K562 (cell line): Measurements from ENCODE around the gene TSPAN18. TPM values are rescaled to one million over a fixed set of nuclear protein-coding genes. Genes with fewer than 3 reads are reported as not detected.

Source experiments
- ATAC-seq: fragments of 200-7000 bp; cut with Tn5 transposase; 3 replicates; pipeline ENCODE4 v1.9.1; 2020; ENCODE audit warnings: moderate library complexity
- BruUV-seq: library from RNA; stranded (reverse); fragments of 400-500 nt; replicated peaks from 2 replicates; lab custom pipeline; 2021; lab: Mats Ljungman, UMichigan
- CTCF ChIA-PET: fragments of 300-600 bp; formaldehyde crosslinking; extraction: SDS; loops from one replicate; lab custom pipeline; 2021; ENCODE audit warnings: low intra/inter-chr PET ratio; lab: Yijun Ruan, JAX
- POLR2A ChIA-PET: fragments of 300-600, 350-650 bp; sonication (Branson Sonifier 250); formaldehyde crosslinking; extraction: SDS; loops from one replicate; lab custom pipeline; 2021; ENCODE audit warnings: antibody characterized with exemption, inconsistent platforms; lab: Yijun Ruan, JAX
- DNase-seq, 4 experiments: peaks; one replicate each; pipeline versions ENCODE4 v3.0.0 to v3.0.0-alpha.2; 2011 to 2018; ENCODE audit warnings: low spot score in 3 of 4, mixed read lengths in 3 of 4; ENCODE audit errors: extremely low read depth in 1 of 4
- FAIRE-seq: peaks from 2 replicates; lab custom pipeline; 2011; peaks lifted over from hg19 to GRCh38; lab: Jason Lieb, UNC
- H2AFZ ChIP-seq: 2 replicates; pipeline ENCODE4 v1.6.0; 2011; ENCODE audit warnings: low read depth, low read length, control low read depth, inconsistent platforms
- H3K27ac ChIP-seq: fragments of 200-600 bp; 3 replicates; pipeline ENCODE4 v1.8.0; 2011; ENCODE audit warnings: low read depth, mild to moderate bottlenecking, control low read depth, inconsistent platforms, low read length, moderate library complexity, mixed read lengths; ENCODE audit errors: extremely low read depth
- H3K27me3 ChIP-seq, 2 experiments: fragments of 300-600 bp in 1 of 2; 2 replicates in 1 of 2; 3 replicates in 1 of 2; pipeline versions ENCODE4 v1.6.0 to v1.8.0; 2011; ENCODE audit warnings: inconsistent platforms in 2 of 2, low read length in 2 of 2, mild to moderate bottlenecking in 1 of 2, mixed read lengths in 1 of 2, moderate library complexity in 1 of 2; ENCODE audit not compliant: control insufficient read depth in 2 of 2, insufficient read depth in 2 of 2
- H3K36me3 ChIP-seq: fragments of 300-600 bp; 3 replicates; pipeline ENCODE4 v1.8.0; 2011; ENCODE audit warnings: mild to moderate bottlenecking, low read length, inconsistent platforms; ENCODE audit not compliant: control insufficient read depth, insufficient read depth
- H3K4me1 ChIP-seq, 2 experiments: fragments of 200-600 bp in 1 of 2; replicated peaks in 1 of 2; 2 replicates in 1 of 2; 3 replicates in 1 of 2; pipeline versions ENCODE4 v1.5.1 to v1.8.0; 2011; ENCODE audit warnings: inconsistent platforms in 2 of 2, low read length in 2 of 2, mild to moderate bottlenecking in 1 of 2, mixed read lengths in 1 of 2, moderate library complexity in 1 of 2; ENCODE audit not compliant: control insufficient read depth in 2 of 2, insufficient read depth in 2 of 2
- H3K4me2 ChIP-seq: 2 replicates; pipeline ENCODE4 v1.6.1; 2011; ENCODE audit warnings: low read length, control low read depth, inconsistent platforms, mixed read lengths; ENCODE audit not compliant: insufficient read depth
- H3K4me3 ChIP-seq: fragments of 200-600 bp; sonication (generic), shearing (Covaris generic); 2 replicates; pipeline ENCODE4 v1.5.1; 2016; ENCODE audit warnings: control low read depth, inconsistent platforms
- H3K79me2 ChIP-seq: fragments of 200-600 bp; 3 replicates; pipeline ENCODE4 v1.8.0; 2011; ENCODE audit warnings: low read length, inconsistent platforms; ENCODE audit not compliant: control insufficient read depth, insufficient read depth
- H3K9ac ChIP-seq, 2 experiments: 2 replicates each; pipeline versions ENCODE4 v1.6.0 to v1.6.1; 2011; ENCODE audit warnings: low read depth in 2 of 2, low read length in 2 of 2, control low read depth in 1 of 2, inconsistent platforms in 1 of 2, mild to moderate bottlenecking in 1 of 2, mixed read lengths in 1 of 2; ENCODE audit not compliant: insufficient read depth in 1 of 2
- H3K9me1 ChIP-seq: one replicate; pipeline ENCODE4 v1.6.0; 2011; ENCODE audit warnings: inconsistent platforms, mild to moderate bottlenecking, low read length, moderate library complexity; ENCODE audit not compliant: control insufficient read depth, insufficient read depth
- H3K9me3 ChIP-seq: replicated peaks from 2 replicates; pipeline ENCODE4 v1.5.1; 2011; ENCODE audit warnings: low read depth, low read length, inconsistent platforms; ENCODE audit not compliant: control insufficient read depth, insufficient read depth
- H4K20me1 ChIP-seq: replicated peaks from 2 replicates; pipeline ENCODE4 v1.6.1; 2011; ENCODE audit warnings: low read length, inconsistent platforms, mixed read lengths; ENCODE audit not compliant: control insufficient read depth, insufficient read depth
- ATF6 ChIP-seq: sonication (generic); formaldehyde crosslinking; IDR thresholded peaks from 2 replicates; pipeline ENCODE4 v1.4.0; 2020; ENCODE audit warnings: mild to moderate bottlenecking, missing genetic modification reagents
- ILF3 ChIP-seq: fragments of 450-650 bp; IDR thresholded peaks from 2 replicates; pipeline ENCODE4 v1.6.1; 2018; ENCODE audit warnings: antibody characterized with exemption, mild to moderate bottlenecking, moderate library complexity, borderline replicate concordance
- KLF1 ChIP-seq: fragments of 450-650 bp; IDR thresholded peaks from 2 replicates; pipeline ENCODE4 v1.6.1; 2016; ENCODE audit warnings: missing genetic modification characterization, missing compliant biosample characterization
- MXD1 ChIP-seq: fragments of 250-450 bp; sonication (Bioruptor Pico); IDR thresholded peaks from 2 replicates; pipeline ENCODE4 v1.8.0; 2021; ENCODE audit warnings: borderline replicate concordance, mild to moderate bottlenecking, moderate library complexity; ENCODE audit not compliant: poor library complexity, severe bottlenecking
- PKNOX1 ChIP-seq: fragments of 450-650 bp; IDR thresholded peaks from 2 replicates; pipeline ENCODE4 v1.6.1; 2016
- RFX7 ChIP-seq: fragments of 250-450 bp; sonication (Bioruptor Pico); IDR thresholded peaks from 2 replicates; pipeline ENCODE4 v1.5.1; 2021; ENCODE audit warnings: mild to moderate bottlenecking
- TEAD1 ChIP-seq, 2 experiments: fragments of 450-650 bp in 1 of 2; sonication (generic) in 1 of 2; formaldehyde crosslinking; IDR thresholded peaks; 2 replicates each; pipeline versions ENCODE4 v1.4.0 to v1.8.0; 2020 to 2022; ENCODE audit warnings: mild to moderate bottlenecking in 2 of 2, missing genetic modification reagents in 1 of 2
- ZBTB5 ChIP-seq: fragments of 450-650 bp; IDR thresholded peaks from 2 replicates; pipeline ENCODE4 v1.6.1; 2017; ENCODE audit warnings: antibody characterized with exemption
- ZNF239 ChIP-seq: fragments of 250-450 bp; sonication (Bioruptor Pico); IDR thresholded peaks from 2 replicates; pipeline ENCODE4 v1.4.0; 2020; ENCODE audit warnings: mild to moderate bottlenecking
- ZSCAN32 ChIP-seq: fragments of 450-650 bp; formaldehyde crosslinking; IDR thresholded peaks from 2 replicates; pipeline ENCODE4 v1.4.0; 2020; ENCODE audit warnings: mild to moderate bottlenecking, moderate library complexity
- WGBS: fragments of 100-300 bp; shearing (Covaris generic); methylation state at CpG from one replicate; pipeline ENCODE4 v1.1.6; 2016; ENCODE audit warnings: low coverage, mixed read lengths; ENCODE audit not compliant: insufficient coverage; ENCODE audit errors: missing lambda C conversion rate; 5-methylcytosine and 5-hydroxymethylcytosine counted together
- in situ Hi-C: fragments of 300-500 bp; cut with MboI; formaldehyde crosslinking; loops from 4 replicates; pipeline ENCODE4 v1.15.0; 2018; ENCODE audit warnings: inconsistent platforms, mixed read lengths
- intact Hi-C: fragments of 100-400 bp; cut with micrococcal nuclease; formaldehyde crosslinking; loops from 2 replicates; pipeline ENCODE4 v1.14.2; 2022
- polyA plus RNA-seq, 8 experiments: library from polyadenylated mRNA; depleted of rRNA in 4 of 8; stranded (reverse) in 5 of 8; unstranded in 3 of 8; fragments of >200 nt; fragmentation: Nextera tagmentation in 2 of 8; fragmentation: Illumina TruSeq in 1 of 8; extraction: Ambion mirVana in 2 of 8; extraction: Trizol in 1 of 8; gene quantifications; 2 replicates each; pipeline versions ENCODE4 v1.2.1 to v1.2.3, GENCODE V29; 2011 to 2014; ENCODE audit warnings: inconsistent platforms in 1 of 8, missing spikeins in 1 of 8
- total RNA-seq, 7 experiments: library from RNA; depleted of rRNA in 6 of 7; stranded (reverse); fragments of >200 nt in 6 of 7; fragmentation: Illumina TruSeq in 2 of 7; extraction: Trizol in 2 of 7; gene quantifications; 2 replicates each; pipeline versions ENCODE4 v1.2.1 to v1.2.3, GENCODE V29; 2011 to 2021; ENCODE audit warnings: low replicate concordance in 1 of 7

The TSPAN18 gene
- total and polyA plus RNA-seq, 9 of the 15 experiments (the other 6 are each of a cell fraction or from before 2014, with no cell fraction given): 0.17 to 0.35 (median 0.22) TPM; not detected in 4

GRCh38 chr11:44798607-44798972 lies 71.8 kb downstream of the TSPAN18 start (continued):
- TF ChIP-seq ILF3 (no peak), ZBTB5 (no peak)

GRCh38 chr11:44799012-44799411 lies 72.2 kb downstream of the TSPAN18 start:
- ChIA-PET CTCF (no interaction called here), POLR2A (interaction anchor here (0.6 kb wide), 1 partner anchor 25 kb away, joined by 3 read pairs; no protein-coding TSS in a partner anchor)
- no peak overlapping the region for H3K4me2 ChIP-seq
- H3K9me3 ChIP-seq: no peaks in the 10 kb centered on the region
- H3K79me2 ChIP-seq: no peaks in the 10 kb centered on the region
- H3K36me3 ChIP-seq: no peaks in the 10 kb centered on the region
- TF ChIP-seq KLF1 (tag): no peak
- TF ChIP-seq ATF6 (CRISPR knock-in tag): no peak
- TF ChIP-seq TEAD1 (CRISPR knock-in tag; IDR thresholded peaks at IDR 0.05): no peak
- TF ChIP-seq PKNOX1: no peak
- no peak for TF ChIP-seq ZSCAN32 (CRISPR knock-in tag)
- no peak for TF ChIP-seq MXD1 (CRISPR knock-in tag)
- no peak for TF ChIP-seq ZNF239 (CRISPR knock-in tag)
- TF ChIP-seq RFX7 (CRISPR knock-in tag): no peak
- H3K9me1 ChIP-seq: no peaks in the 10 kb centered on the region
- H3K27me3 ChIP-seq: peaks cover 4 to 60% of the 10 kb centered on the region in 2 experiments; a peak in 4 of 5 replicates
- intact Hi-C loops: no loop called here
- no peak overlapping the region for H2AFZ ChIP-seq
- H3K4me1 ChIP-seq: no peaks in the 10 kb centered on the region; a peak in 1 of 5 replicates
- in situ Hi-C loops: no loop called here
- no peak overlapping the region for H3K9ac ChIP-seq
- FAIRE-seq (no peak), DNase-seq (no peak), ATAC-seq (no peak)
- H3K27ac ChIP-seq: no peak overlapping the region
- no peak overlapping the region for H3K4me3 ChIP-seq
- no TSS peak for BruUV-seq
- 0 out of 2 replicates have a peak, but pooled peaks cover 2% of the 10 kb centered on the region for H4K20me1 ChIP-seq
- WGBS: 10% methylated on average over 7 of the region's 10 CpGs
